NCI-H748 (cell line): ENCODE results near the gene ABL2.
"Not testable (repeated sequence)": the region's sequence is repeated elsewhere in the genome, so short reads cannot be mapped to it uniquely, and the experiment has no call there.

ENCODE experiments used
- DNase-seq: peaks from one replicate; lab custom pipeline; 2025; ENCODE audit not compliant: unreplicated experiment; lab: John Stamatoyannopoulos, UW

Gene ABL2

DNA sequence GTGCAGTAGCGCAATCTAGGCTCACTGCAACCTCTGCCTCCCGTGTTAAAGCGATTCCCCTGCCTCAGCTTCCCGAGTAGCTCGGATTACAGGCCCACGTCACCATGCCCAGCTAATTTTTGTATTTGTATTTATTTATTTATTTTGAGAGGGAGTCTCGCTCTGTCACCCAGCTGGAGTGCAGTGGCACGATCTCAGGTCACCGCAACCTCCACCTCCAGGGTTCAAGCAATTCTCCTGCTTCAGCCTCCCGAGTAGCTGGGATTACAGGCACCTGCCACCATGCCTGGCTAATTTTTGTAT is 59.1 kb downstream of the ABL2 start:
- DNase-seq, result not testable (repeated sequence)

DNA sequence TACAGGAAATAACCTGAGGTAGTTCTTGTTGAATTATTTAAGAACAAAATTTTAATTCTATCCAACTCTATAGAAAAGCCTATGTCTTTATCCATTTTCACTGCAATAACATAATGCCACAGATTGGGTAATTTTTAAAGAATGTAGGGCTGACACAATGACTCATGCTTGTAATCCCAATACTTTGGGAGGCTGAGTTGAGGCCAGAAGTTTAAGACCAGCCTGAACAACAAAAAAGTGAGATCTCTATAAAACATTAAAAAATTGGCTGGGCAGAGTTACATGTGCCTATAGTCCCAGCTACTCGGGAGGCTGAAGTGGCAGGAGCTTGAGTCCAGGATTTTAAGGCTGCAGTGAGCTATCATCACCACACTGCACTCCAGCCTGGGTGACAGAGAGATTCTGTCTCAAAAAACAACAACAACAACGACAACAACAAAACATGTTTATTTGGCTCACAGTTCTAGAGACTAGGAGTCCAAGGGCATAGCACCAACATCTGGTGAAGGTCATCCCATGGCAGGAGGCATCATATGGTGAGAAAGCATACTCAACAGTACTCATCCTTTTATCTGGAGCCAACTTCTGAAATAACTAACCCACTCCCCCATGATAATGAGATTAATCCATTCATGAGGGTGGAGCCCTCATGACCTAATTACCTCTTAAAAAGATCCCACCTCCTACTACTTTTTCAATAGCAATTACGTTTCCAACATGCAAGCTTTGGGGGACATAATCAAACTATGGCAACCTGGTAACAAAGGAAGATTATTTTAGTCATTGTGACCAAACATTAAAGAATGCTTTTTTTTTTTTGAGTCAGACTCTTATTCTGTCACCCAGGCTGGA is 59.6 kb downstream of the ABL2 start:
- DNase-seq, result no peak

DNA sequence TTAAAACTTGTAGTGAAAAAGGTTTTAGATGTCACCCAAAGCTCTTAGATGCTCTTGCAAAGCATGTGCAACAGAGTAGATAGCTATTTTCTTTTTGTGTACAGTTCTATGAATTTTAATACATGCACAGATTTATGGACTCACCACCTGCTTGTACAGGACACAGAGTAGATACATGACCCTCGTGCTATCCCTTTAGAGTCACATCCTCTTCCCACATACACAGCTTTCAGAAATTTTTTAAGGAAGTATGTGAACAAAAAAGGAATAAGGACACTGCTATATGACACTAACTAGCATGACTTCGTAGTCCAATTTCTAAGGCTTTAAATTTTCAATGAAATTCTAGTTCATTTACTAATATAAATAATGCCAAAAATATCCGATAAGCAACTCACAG is 60.9 kb downstream of the ABL2 start:
- no peak for DNase-seq

DNA sequence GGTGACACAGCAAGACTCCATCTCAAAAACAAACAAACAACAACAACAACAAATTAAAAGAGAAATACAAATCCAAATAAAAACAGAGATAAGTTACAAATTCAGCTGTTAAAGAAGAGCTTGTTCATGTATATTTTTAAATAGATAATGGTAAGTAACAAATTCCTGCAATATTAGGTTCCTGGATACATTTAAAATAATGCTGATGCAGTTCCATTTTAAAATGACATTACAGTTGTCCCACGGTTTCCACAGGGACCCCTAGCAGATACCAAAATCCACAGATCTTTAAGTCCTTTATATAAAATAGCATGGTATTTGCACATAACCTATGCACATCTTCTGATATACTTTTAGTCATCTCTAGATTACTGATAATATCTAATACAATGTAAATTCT is 61.5 kb downstream of the ABL2 start:
- no peak for DNase-seq

DNA sequence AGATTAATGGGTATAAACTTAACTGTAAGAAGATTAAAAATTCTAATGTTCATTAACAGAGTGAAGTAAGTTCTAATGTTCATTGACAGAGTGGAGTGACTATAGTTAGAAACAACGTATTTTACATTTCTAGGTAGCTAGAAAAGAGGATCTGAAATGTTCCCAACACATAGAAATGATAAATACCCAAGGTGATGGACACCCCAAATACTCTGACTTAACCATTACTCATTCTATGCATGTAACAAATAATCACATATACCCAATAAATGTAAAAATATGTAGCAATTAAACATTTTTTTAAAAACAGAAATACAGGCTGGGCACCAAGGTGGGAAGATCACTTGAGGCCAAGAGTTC is 62.1 kb downstream of the ABL2 start:
- DNase-seq, result no peak

DNA sequence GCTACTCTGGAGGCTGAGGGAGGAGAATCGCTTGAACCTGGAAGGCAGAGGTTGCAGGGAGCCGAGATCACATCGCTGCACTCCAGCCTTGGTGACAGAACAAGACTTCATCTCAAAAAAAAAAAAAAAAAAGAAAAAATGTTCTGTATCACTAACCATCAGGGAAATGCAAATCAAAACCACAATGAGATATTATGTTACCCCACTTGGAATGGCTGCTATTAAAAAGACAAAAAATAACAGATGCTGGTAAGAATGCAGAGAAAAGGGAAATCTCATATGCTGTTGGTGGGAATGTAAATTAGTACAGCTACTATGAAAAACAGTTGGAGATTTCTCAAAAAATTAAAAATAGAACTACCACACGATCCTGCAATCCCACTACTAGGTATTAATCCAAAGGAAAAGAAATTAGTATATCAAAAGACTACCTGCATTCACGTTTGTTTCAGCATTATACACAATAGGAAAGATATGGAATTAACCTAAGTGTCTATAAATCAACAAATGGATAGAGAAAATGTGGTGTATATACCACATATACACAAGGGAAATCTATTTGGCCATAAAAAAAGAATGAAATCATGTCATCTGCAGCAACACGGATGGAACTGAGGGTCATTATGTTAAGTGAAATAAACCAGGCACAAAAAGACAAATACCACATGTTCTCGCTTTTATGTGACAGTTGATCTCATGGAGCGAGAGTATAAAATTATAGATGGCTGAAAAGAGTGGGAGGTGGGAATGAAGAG is 62.6 kb downstream of the ABL2 start:
- no peak for DNase-seq

DNA sequence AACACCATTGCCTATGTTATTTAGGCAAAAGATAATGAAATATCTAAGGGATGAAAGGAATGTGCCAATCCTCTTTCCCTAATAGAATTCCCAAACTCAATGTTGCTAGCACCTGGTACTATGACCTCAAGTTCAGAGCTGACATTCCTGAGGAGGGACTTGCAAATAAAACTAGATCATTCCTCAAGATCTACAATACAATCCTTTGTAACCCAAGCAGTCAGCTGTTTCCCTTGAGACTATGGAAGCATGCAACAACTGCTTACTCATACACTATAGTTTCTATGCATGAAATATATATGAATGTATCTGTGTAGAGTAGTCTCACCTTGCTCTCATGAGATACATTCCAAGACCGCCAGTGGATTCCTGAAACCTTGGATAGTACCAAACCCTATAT is 65.0 kb downstream of the ABL2 start:
- DNase-seq, result no peak

DNA sequence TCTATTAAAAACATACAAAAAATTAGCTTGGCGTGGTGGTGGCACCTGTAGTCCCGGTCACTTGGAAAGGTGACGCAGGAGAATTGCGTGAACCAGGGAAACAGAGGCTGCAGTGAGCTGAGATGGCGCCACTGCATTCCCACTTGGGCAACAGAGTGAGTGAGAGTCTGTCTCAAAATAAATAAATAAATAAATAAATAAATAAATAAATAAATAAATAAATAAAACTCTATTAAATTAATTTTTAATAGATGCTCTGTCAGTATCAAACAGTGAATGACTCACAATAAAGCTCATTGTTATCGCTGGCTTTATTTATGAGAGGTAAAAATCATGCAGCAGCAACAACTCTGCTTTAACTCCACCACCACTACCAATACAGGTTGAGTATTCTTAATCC is 72.8 kb downstream of the ABL2 start:
- no peak for DNase-seq

DNA sequence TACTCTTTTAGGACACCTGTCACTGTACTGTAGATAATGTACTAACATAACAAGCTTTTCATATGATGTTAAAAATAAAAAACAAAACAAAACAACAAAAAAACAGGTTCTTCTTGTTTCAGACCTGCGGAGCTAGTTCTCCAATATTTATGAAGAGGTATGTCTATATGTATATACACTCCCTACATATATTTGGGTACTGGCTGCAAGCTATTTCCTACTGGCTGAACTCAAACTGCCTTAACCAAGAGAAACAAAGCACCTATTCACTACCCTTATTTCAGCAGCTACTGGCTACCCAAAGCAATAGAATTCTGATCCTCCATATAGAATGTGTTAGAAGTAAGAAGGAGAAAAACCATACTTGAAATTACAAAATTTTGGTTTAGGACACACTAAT is 73.5 kb downstream of the ABL2 start:
- no peak for DNase-seq

DNA sequence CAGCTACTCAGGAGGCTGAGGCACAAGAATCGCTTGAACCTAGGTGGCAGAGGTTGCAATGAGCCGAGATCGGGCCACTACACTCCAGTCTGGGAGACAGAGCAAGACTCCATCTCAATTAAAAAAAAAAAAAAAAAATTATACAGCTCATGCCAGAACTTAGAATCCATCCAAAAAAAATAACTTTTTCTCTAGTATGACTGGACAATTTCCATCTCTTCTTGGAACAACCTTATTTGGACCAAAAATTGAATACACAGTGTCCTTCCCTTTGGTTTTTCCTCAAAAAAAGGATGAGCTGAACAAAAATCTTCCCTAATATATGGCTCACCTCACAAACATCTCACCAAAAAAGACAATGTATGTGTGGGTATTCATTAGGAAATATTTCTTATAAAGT is 73.9 kb downstream of the ABL2 start:
- no peak for DNase-seq

DNA sequence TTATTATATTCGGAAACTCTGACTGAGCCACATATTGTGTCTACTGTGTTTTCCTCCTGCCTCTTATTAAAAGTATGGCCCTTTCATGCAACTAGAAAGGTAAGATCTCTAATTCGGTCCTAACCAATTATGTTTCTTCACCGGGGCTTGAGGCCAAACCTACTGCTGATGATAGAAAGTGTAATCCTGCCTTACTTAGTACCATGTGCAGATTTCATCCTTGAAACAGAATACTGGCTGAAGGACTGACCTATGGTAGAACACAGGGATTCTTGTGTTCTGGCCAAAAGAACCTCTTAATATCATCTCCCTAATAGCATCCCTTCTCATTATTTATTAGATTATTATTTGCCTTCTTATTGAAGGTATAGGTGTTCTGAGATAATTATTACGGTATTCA is 75.0 kb downstream of the ABL2 start:
- no peak for DNase-seq

DNA sequence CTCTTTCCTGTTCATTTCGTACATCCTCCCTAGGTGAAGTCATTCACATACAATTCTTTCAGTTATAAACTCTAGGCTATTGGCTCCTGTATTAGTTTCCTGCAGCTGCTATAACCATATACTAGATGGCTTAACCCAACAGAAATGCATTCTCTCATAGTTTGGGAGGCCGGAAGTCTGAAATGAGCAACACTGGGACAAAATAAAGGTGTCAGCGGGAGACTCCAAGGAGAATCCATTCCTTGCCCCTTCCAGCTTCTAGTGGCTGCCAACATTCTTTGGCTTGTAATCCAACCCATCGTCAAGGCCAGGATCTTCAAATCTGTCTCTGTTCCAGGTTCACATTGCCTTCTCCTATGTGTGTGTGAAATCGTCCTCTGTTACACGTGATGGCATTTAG is 76.3 kb downstream of the ABL2 start:
- no peak for DNase-seq

DNA sequence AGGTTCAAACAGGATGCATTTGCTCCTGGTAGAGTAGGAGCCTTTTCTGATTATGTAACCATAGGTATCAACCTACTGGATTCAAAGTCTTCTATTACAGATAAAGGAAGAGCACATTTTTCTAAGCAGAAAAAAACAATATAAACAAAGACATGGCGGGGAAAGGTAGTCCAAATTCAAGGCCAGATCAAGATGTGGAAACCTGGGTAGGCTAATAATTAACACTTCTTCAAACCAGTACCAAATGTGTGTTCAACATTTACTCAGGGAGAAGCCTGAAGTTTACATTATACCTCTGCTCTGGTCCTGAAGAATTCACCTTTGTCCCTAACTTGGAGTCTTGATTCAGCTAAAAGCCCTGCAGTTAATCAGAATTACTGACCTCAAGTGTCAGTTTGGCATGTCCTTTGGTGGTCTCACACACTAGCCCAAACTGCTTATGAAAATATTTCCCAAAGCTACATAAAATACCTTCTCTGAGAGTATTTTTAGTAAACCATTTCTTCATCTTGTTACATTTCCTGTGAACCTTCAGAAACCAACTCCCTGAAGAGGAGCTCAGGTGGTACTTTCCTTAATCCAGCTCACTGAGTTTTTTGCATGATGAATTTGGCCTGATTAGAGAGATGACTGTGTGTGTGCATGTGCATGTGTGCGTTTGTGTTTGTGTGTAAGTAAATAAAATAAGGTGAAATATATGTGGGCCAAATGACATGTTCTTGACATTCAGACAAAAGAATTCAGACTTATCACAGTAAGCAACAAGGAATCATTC is 77.4 kb downstream of the ABL2 start:
- no peak for DNase-seq

DNA sequence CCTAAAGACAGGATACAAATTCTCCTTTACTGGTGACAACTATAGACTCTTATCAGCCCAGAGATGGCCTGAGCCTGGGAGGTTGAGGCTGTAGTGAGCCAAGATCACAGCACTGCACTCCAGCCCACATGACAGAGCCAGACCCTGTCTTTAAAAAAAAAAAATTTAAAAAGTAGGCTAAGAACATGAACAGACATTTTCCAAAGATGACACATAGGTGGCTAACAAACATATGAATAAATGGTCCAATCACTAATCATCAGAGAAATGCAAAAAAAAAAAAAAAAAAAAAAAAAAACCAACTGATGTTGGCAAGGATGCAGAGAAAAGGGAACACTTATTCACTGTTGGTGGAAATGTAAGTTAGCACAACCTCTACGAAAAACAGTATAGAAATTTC is 82.6 kb downstream of the ABL2 start:
- no peak for DNase-seq

DNA sequence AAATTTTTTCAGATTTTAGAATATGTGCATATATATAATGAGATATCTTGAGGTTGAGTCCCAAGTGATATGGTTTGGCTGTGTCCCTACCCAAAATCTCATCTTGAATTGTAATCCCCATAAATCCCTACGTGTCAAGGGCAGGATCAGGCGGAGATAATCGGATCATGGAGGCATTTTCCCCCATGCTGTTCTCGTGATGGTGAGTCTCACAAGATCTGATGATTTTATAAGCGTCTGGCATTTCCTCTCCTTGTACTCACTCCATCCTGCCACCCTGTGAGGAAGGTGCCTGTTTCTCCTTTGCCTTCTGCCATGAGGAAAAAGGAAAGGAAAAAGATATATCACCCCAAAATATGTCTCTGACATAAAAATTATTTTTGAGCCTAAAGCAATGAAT is 83.0 kb downstream of the ABL2 start:
- no peak for DNase-seq

DNA sequence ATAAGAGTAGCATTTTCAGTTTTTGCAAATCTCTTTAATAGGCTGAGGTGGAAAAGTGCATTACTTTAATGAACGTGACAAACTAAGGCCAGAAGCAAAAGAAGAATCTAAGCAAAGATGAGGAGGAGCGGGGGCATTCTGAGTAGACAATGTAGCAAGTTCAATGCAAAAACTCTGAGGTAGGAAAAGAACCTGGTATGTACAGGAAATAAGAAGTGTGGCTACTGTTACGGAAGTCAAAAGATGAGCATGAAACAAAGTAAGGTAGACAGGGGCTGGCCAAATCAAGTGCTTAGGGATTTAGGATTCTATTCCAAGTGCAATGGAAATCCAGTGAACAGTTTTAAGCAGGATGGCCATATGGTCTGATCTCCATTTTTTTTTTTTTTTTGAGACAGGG is 84.0 kb downstream of the ABL2 start:
- no peak for DNase-seq

DNA sequence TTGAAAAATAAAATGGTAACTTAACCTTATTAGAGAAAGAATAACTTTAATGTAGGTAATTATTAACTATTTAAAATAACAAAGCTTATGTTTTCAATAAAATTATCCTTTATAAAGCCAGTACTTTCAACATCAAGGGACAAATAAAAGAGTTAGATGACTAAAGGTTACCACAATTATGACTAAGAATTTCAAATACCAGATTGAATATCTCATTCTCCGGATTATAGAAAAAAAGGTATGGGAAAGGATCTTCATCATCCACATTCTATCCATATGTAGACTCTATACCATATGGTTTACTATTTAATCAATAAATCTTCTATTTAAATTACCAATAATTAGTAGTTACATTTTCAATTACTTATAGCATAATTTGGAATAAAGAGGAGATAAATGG is 84.9 kb downstream of the ABL2 start:
- no peak for DNase-seq

DNA sequence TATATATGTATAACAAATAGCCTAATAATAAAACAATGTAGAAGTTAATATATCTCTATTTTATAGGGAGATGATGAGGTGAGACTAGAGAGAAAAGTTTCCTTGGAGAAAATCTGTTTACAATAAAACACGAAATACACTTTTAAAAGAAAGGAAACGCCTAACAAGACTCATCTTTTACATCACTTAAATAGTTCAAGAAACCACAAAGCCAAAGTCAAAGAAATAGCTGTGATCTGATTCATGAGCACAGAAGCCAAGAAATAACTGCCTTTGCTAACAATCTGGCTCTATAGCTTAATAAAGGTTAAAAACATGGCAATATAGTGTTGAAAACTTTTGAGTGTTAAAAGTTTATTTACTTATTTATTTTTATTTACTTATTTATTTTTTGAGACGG is 86.2 kb downstream of the ABL2 start:
- no peak for DNase-seq

DNA sequence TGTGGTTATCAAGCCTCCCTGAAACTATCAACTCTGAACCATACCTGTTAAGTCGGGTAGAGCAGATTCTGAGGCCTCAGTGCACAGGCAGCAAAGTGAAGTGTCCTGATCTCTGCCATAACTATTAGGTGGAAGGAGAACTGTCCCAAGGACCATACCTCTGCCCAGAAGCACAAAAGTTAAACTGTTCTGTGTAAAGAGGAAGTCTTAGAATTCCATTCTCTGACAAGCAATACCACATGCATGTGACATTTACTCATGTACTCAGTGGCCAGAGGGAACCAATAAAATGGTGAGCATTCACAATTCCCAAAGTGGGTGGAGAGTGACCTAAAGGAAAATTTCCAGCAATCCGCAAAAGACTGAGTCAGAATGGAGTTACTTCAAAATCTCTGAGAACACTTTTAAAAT is 86.6 kb downstream of the ABL2 start:
- no peak for DNase-seq

DNA sequence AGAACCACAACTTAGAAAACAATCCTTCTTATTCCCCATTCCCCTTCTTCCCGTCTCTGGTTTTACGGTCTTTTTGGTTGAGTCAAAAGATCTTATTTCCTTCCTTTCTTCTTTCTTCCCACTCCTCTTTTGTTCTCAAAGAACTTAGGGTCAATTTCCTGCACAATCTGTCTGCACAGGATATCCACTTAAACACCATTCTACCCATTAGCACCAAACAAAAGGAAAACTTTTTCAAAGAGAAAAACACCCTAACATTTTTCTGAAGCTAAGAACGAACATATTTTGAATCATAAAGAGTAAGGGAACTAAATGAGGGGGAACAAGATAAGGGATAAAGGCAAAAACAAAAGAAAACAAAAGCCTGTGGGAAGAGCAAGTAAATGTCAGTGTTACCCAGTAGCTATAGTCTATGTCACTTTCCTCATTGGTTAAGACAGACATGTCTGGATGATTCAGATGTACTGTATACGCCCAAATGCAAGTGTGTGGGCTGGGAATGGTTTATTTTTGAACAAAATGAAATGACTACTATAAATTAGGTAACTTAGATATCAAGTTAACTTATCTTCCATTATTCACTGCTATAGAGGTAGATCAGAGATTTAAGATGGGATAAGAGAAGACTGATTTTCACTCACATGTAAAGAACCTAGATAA is 87.8 kb downstream of the ABL2 start:
- no peak for DNase-seq

DNA sequence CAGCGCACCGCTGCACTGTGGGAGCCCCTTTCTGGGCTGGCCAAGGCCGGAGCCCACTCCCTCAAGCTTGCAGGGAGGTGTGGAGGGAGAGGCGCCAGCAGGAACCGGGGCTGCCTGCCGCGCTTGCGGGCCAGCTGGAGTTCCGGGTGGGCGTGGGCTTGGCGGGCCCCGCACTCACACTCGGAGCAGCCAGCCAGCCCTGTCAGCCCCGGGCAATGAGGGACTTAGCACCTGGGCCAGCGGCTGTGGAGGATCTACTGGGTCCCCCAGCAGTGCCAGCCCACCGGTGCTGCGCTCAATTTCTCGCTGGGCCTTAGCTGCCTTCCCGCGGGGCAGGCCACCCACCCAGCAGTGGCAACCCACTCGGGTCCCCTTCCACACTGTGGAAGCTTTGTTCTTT is 90.7 kb downstream of the ABL2 start:
- not testable (repeated sequence) for DNase-seq
